Chondrocyte (in vitro differentiated cells): ENCODE measurements around the gene MKRN2. TPM values are rescaled to one million over a fixed set of nuclear protein-coding genes. Genes with fewer than 3 reads are reported as not detected.
"Not testable (repeated sequence)": the region's sequence is repeated elsewhere in the genome, so short reads cannot be mapped to it uniquely, and the experiment has no call there.

Experiments used
- DNase-seq: peaks from one replicate; pipeline ENCODE4 v3.0.0; 2021; ENCODE audit warnings: mixed read lengths, low spot score
- H3K27ac Mint-ChIP-seq: one replicate; pipeline ENCODE4 v1.8.0; 2021; ENCODE audit warnings: mild to moderate bottlenecking, moderate library complexity, mixed read lengths; ENCODE audit not compliant: unreplicated experiment
- H3K27me3 Mint-ChIP-seq: 2 replicates; pipeline ENCODE4 v1.8.0; 2021; ENCODE audit warnings: low read depth, mixed read lengths
- H3K36me3 Mint-ChIP-seq: 2 replicates; pipeline ENCODE4 v1.8.0; 2021; ENCODE audit warnings: low read depth, mixed read lengths
- H3K4me1 Mint-ChIP-seq: 2 replicates; pipeline ENCODE4 v1.8.0; 2021; ENCODE audit warnings: low read depth, mild to moderate bottlenecking, mixed read lengths
- H3K4me3 Mint-ChIP-seq: one replicate; pipeline ENCODE4 v1.8.0; 2021; ENCODE audit warnings: mild to moderate bottlenecking, moderate library complexity, mixed read lengths; ENCODE audit not compliant: unreplicated experiment
- H3K9me3 Mint-ChIP-seq: 2 replicates; pipeline ENCODE4 v1.8.0; 2021; ENCODE audit warnings: low read depth, mixed read lengths
- total RNA-seq: library from RNA; stranded (reverse); gene quantifications from 3 replicates; pipeline ENCODE4 v1.2.1, GENCODE V29; 2021
- TF ChIP-seq, protein P1 (sequence below): fragments of 200-600 bp; sonication (generic); IDR thresholded peaks from 2 replicates; pipeline ENCODE4 v1.5.0; 2021; ENCODE audit warnings: antibody characterized with exemption, mild to moderate bottlenecking, moderate library complexity

MKRN2 gene
- total RNA-seq, 1 donor from 2014 or later = 36.2 TPM

DNA sequence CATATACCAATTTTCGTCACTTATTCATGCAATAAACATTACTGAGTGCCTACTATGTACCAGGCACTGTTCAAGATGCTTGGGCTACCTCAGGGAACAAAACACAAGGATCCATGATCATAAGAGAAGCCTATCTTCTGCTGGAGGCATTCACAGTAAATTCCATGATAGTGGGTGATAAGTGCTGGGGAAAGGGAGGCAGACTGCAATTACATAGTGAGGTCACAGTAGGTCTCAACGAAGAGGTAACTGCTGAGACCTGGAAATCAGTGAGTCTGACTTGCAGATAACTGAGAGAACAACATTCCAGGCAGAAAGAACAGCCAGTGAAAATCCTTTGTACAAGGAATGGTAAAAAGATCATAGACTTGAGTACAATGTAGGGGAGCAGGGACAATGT is 73.4 kb downstream of the MKRN2 start:
- TF ChIP-seq, protein P1, sequence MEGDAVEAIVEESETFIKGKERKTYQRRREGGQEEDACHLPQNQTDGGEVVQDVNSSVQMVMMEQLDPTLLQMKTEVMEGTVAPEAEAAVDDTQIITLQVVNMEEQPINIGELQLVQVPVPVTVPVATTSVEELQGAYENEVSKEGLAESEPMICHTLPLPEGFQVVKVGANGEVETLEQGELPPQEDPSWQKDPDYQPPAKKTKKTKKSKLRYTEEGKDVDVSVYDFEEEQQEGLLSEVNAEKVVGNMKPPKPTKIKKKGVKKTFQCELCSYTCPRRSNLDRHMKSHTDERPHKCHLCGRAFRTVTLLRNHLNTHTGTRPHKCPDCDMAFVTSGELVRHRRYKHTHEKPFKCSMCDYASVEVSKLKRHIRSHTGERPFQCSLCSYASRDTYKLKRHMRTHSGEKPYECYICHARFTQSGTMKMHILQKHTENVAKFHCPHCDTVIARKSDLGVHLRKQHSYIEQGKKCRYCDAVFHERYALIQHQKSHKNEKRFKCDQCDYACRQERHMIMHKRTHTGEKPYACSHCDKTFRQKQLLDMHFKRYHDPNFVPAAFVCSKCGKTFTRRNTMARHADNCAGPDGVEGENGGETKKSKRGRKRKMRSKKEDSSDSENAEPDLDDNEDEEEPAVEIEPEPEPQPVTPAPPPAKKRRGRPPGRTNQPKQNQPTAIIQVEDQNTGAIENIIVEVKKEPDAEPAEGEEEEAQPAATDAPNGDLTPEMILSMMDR = no peak
- no peak overlapping the region for H3K4me3 Mint-ChIP-seq
- peak overlapping the region; percentile 15 for H3K27ac Mint-ChIP-seq
- H3K9me3 Mint-ChIP-seq = no peaks in the 10 kb centered on the region
- no peak for DNase-seq
- H3K36me3 Mint-ChIP-seq = no peaks in the 10 kb centered on the region
- peaks cover 42% of the 10 kb centered on the region for H3K4me1 Mint-ChIP-seq
- H3K27me3 Mint-ChIP-seq = no peaks in the 10 kb centered on the region

- H3K36me3 Mint-ChIP-seq = not testable (repeated sequence)
Observed at GRCh38 chr3:12630843-12631242, 74.0 kb downstream of the MKRN2 start.

DNA sequence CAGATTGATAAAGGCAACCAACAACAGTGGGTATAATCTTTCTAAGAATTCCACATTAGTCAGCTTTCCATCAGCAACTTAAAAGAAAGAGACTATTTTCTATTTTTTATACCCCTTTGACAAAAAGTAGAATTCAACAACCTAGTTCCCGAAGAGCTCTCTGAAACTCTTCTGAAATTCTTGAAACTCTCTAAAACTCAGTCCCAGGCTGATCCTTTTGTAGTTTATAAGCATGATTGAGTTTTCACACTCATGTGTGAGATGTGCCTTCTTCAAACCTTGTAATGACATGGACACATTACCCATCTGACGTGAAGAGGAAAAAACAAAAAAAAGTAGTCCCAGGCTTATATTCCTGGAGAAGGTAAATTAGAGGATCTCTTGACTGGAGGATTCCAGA is 75.6 kb downstream of the MKRN2 start:
- no peak for DNase-seq
- TF ChIP-seq, protein P1 = no peak
- no peak overlapping the region for H3K4me3 Mint-ChIP-seq
- H3K27ac Mint-ChIP-seq = no peak overlapping the region
- peaks cover 31% of the 10 kb centered on the region for H3K4me1 Mint-ChIP-seq
- H3K36me3 Mint-ChIP-seq = no peaks in the 10 kb centered on the region
- H3K27me3 Mint-ChIP-seq = no peaks in the 10 kb centered on the region
- H3K9me3 Mint-ChIP-seq = no peaks in the 10 kb centered on the region

More at GRCh38 chr3:12630843-12631242, 74.0 kb downstream of the MKRN2 start:
- not testable (repeated sequence) for DNase-seq, H3K9me3 Mint-ChIP-seq, H3K4me3 Mint-ChIP-seq, H3K27ac Mint-ChIP-seq, H3K27me3 Mint-ChIP-seq
- H3K4me1 Mint-ChIP-seq = peaks cover 36% of the 10 kb centered on the region

DNA sequence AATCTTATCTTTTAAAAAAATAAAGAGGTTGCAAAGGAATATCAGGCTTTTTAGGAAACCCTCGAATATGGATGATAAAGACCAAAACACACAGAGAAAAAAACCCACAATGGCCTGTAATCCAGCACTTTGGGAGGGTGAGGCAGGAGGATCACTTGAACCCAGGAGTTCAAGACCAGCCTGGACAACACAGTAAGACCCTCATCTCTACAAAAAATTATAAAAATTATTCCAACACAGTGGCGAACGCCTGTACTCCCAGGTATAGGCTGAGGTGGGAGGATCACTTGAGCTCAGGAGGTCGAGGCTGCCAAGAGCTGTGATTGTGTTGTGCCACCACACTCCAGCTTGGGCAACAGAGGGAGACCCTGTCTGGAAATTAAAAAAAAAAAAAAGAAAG is 76.2 kb downstream of the MKRN2 start:
- no peak for DNase-seq
- Mint-ChIP-seq H3K9me3 (no peaks in the 10 kb centered on the region), H3K36me3 (no peaks in the 10 kb centered on the region), H3K27me3 (no peaks in the 10 kb centered on the region), H3K27ac (no peak overlapping the region), H3K4me3 (no peak overlapping the region), H3K4me1 (peaks cover 32% of the 10 kb centered on the region)
- TF ChIP-seq, protein P1 = no peak

Other genes starting within 250 kb of the MKRN2 start
- gene TSEN2, start 72.6 kb upstream of the MKRN2 start, total RNA-seq = 8.6 to 14.5 TPM (median 8.7 TPM) in 3 replicates
- not detected in 3 replicates for gene MKRN2OS, start 11.6 kb upstream of the MKRN2 start, total RNA-seq
- gene RAF1, start 107.0 kb downstream of the MKRN2 start, total RNA-seq = 80.7 to 97.9 TPM (median 85.0 TPM) in 3 replicates
- gene TMEM40, start 202.2 kb downstream of the MKRN2 start, total RNA-seq = not detected in 3 replicates
- gene CAND2, start 239.6 kb downstream of the MKRN2 start, total RNA-seq = 11.3 to 15.7 TPM (median 12.0 TPM) in 3 replicates